MCF 10A (cell line): ENCODE measurements around the gene ELAPOR2. TPM values are rescaled to one million over a fixed set of nuclear protein-coding genes. Genes with fewer than 3 reads are reported as not detected.

Experiments used
- Bru-seq: library from RNA; stranded (reverse); fragments of 400-500 nt; gene quantifications from one replicate; lab custom pipeline; 2021; lab: Mats Ljungman, UMichigan
- BruChase-seq, 2 experiments: library from RNA; stranded (reverse); fragments of 400-500 nt; gene quantifications; one replicate each; lab custom pipeline; 2021; lab: Mats Ljungman, UMichigan
- BruUV-seq: library from RNA; stranded (reverse); fragments of 400-500 nt; replicated peaks from 2 replicates; lab custom pipeline; 2021; lab: Mats Ljungman, UMichigan
- CTCF ChIA-PET: fragments of 300-600 bp; sonication (Branson Sonifier 250); formaldehyde crosslinking; extraction: SDS; loops from one replicate; lab custom pipeline; 2021; ENCODE audit warnings: antibody characterized with exemption, inconsistent platforms; lab: Yijun Ruan, JAX
- POLR2A ChIA-PET: fragments of 300-600, 350-650 bp; sonication (Branson Sonifier 250); formaldehyde crosslinking; extraction: SDS; loops from one replicate; lab custom pipeline; 2020; ENCODE audit warnings: antibody characterized with exemption, inconsistent platforms; lab: Yijun Ruan, JAX
- DNase-seq: peaks from one replicate; pipeline ENCODE4 v3.0.0-alpha.2; 2018; ENCODE audit not compliant: unreplicated experiment
- H3K27ac Mint-ChIP-seq: one replicate; pipeline ENCODE4 v1.8.0; 2022; ENCODE audit warnings: mild to moderate bottlenecking, low read depth, mixed read lengths; ENCODE audit not compliant: unreplicated experiment
- H3K27me3 Mint-ChIP-seq: one replicate; pipeline ENCODE4 v1.8.0; 2022; ENCODE audit warnings: mixed read lengths; ENCODE audit not compliant: insufficient read depth, unreplicated experiment
- H3K36me3 Mint-ChIP-seq: one replicate; pipeline ENCODE4 v1.8.0; 2022; ENCODE audit warnings: mild to moderate bottlenecking, moderate library complexity, mixed read lengths; ENCODE audit not compliant: insufficient read depth, unreplicated experiment
- H3K4me1 Mint-ChIP-seq: one replicate; pipeline ENCODE4 v1.8.0; 2022; ENCODE audit warnings: mixed read lengths; ENCODE audit not compliant: insufficient read depth, unreplicated experiment
- H3K4me3 Mint-ChIP-seq: one replicate; pipeline ENCODE4 v1.8.0; 2022; ENCODE audit warnings: mild to moderate bottlenecking, moderate library complexity, mixed read lengths; ENCODE audit not compliant: unreplicated experiment
- H3K9me3 Mint-ChIP-seq: one replicate; pipeline ENCODE4 v1.8.0; 2022; ENCODE audit warnings: mixed read lengths; ENCODE audit not compliant: unreplicated experiment
- intact Hi-C: fragments of 100-400 bp; cut with micrococcal nuclease; formaldehyde crosslinking; loops from 2 replicates; pipeline ENCODE4 v1.14.1; 2022
- long read RNA-seq: library from polyadenylated mRNA; stranded (forward); transcript quantifications from one replicate; pipeline ENCODE4 v2.0.0, GENCODE V29; 2022
- total RNA-seq: library from RNA; stranded (reverse); gene quantifications from 2 replicates; pipeline ENCODE4 v1.2.3, GENCODE V29; 2022
- TF ChIP-seq, protein P1 (sequence below): fragments of 200-600 bp; IDR thresholded peaks from one replicate; pipeline ENCODE4 v1.8.0; 2022; ENCODE audit warnings: antibody characterized with exemption, mild to moderate bottlenecking; ENCODE audit not compliant: unreplicated experiment

Gene ELAPOR2, protein sequence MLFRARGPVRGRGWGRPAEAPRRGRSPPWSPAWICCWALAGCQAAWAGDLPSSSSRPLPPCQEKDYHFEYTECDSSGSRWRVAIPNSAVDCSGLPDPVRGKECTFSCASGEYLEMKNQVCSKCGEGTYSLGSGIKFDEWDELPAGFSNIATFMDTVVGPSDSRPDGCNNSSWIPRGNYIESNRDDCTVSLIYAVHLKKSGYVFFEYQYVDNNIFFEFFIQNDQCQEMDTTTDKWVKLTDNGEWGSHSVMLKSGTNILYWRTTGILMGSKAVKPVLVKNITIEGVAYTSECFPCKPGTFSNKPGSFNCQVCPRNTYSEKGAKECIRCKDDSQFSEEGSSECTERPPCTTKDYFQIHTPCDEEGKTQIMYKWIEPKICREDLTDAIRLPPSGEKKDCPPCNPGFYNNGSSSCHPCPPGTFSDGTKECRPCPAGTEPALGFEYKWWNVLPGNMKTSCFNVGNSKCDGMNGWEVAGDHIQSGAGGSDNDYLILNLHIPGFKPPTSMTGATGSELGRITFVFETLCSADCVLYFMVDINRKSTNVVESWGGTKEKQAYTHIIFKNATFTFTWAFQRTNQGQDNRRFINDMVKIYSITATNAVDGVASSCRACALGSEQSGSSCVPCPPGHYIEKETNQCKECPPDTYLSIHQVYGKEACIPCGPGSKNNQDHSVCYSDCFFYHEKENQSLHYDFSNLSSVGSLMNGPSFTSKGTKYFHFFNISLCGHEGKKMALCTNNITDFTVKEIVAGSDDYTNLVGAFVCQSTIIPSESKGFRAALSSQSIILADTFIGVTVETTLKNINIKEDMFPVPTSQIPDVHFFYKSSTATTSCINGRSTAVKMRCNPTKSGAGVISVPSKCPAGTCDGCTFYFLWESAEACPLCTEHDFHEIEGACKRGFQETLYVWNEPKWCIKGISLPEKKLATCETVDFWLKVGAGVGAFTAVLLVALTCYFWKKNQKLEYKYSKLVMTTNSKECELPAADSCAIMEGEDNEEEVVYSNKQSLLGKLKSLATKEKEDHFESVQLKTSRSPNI
- 16.3 and 21.3 TPM in 2 replicates for total RNA-seq
- Bru-seq, nascent RNA: percentile 70 among the genes with signal in this experiment
- percentile 53 among the genes with signal in this experiment for BruChase-seq, experiment 1, labeled RNA remaining after a 6-hour chase
- BruChase-seq, experiment 2, labeled RNA remaining after a 2-hour chase: percentile 58 among the genes with signal in this experiment
- long read RNA-seq, full-length matches to known transcripts: 1 of 28 reads
- long read RNA-seq, partial matches to known transcripts: 7 of 28 reads
- long read RNA-seq, other reads (novel, unspliced or antisense): 20 of 28 reads

DNA sequence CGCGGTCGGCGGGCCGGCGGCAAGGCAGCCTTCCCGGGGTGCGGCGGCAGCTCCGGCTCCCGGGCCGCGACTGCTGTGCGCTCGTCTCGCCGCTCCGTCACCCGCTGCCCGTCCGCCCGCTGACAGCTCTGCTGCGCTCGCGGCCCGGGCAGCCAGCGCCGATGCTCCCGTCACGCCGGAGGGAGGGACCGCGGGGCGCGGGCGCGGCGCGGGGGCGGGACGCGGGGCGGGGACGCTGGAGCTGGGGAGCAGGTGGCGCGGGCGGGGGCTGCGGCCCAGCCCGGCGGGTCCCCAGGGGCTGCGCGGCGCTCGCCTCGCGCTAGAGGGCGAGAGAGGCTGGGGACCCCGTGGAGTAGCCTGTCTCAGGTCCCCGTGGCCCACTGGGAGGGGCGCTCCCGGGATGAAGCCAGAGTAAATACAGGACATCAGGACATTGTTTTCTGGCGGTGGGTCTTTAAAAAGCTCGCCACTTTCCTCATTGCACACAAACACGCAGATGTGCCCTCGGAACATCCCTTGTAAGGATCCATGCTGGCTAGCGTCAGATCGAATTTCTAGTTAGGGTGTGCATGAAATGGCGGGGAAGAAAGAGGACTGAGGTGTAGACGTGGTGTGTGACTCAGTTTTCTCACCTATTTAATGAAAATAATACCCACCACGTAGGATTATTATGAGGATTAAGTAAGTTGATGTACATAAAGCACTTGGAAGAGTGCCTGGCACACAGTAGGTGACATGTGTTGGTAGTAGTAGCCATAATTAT lies at the start of gene ELAPOR2:
TSS of gene ELAPOR2 (minus strand) at position 130 of the 763 bp plus-strand sequence. CDS start 141 bp downstream, outside the sequence.
- TF ChIP-seq, protein P1, sequence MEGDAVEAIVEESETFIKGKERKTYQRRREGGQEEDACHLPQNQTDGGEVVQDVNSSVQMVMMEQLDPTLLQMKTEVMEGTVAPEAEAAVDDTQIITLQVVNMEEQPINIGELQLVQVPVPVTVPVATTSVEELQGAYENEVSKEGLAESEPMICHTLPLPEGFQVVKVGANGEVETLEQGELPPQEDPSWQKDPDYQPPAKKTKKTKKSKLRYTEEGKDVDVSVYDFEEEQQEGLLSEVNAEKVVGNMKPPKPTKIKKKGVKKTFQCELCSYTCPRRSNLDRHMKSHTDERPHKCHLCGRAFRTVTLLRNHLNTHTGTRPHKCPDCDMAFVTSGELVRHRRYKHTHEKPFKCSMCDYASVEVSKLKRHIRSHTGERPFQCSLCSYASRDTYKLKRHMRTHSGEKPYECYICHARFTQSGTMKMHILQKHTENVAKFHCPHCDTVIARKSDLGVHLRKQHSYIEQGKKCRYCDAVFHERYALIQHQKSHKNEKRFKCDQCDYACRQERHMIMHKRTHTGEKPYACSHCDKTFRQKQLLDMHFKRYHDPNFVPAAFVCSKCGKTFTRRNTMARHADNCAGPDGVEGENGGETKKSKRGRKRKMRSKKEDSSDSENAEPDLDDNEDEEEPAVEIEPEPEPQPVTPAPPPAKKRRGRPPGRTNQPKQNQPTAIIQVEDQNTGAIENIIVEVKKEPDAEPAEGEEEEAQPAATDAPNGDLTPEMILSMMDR: peak; percentile 12
- Mint-ChIP-seq H3K27me3 (peaks cover 17% of the 10 kb centered on the region), H3K9me3 (no peaks in the 10 kb centered on the region), H3K27ac (no peak within 1 kb of the TSS), H3K4me1 (peaks cover 9% of the 10 kb centered on the region), H3K4me3 (peak within 1 kb of the TSS; percentile 69), H3K36me3 (no peaks in the 10 kb centered on the region)
- POLR2A ChIA-PET: interaction anchor here (1.3 to 3.3 kb wide), 3 partner anchors 21 to 127 kb away, joined by 8 to 13 read pairs (median 9); partner anchors contain the start of gene DMTF1
- intact Hi-C loops: loop anchor here (5.0 kb wide), 2 partner anchors 93 to 122 kb away; partner anchors contain the start of gene DMTF1
- CTCF ChIA-PET: interaction anchor here (0.6 to 2.5 kb wide), 6 partner anchors 13 to 158 kb away, joined by 3 to 11 read pairs (median 4); no protein-coding TSS in a partner anchor
- peak; percentile 41 for DNase-seq
- BruUV-seq: no TSS peak

DNA sequence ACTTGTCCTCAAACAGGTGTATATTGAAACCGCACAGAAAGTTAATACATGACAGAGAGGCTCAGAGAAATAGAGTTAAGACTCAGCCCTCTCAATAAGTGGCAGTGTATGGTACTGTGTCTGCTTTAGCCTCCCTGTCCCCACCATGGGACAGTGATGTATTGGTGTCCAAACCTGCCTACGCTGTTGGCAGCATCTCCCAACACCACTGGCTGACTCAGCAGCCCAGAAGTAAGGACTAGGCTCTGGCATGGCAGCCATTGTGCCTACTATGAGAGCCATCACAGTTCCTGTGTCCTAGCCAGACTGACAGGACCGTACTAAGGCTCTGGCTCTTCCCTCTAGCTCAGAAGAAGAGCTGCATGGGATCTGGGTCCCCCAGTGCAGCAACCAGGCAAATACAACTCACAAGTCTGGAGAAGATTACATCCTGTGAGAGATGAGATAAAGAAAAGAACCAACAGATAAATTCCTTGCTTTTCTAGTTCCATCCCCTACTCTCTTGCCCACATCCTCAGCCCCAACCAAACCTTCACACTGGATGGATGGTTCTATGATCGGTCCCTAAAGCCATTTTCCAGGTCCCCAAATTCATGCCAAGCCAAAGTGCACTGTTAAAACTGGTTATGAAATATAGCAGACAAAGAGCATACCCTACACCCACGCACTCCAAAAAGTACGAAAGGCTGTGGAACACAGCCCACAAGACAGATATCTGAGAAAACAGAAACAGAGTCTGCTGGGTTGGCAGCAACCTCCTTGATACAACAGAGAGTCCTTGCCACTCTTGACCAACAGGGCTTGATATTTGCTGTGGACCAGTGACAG lies 48.7 kb upstream of the ELAPOR2 start:
- ChIA-PET CTCF (interaction anchor here (1.0 kb wide), 1 partner anchor 46 kb away, joined by 5 read pairs; no protein-coding TSS in a partner anchor), POLR2A (interaction anchor here (0.8 kb wide), 1 partner anchor 20 kb away, joined by 3 read pairs; no protein-coding TSS in a partner anchor)
- no peaks in the 10 kb centered on the region for H3K36me3 Mint-ChIP-seq
- no peak overlapping the region for H3K27ac Mint-ChIP-seq
- H3K4me1 Mint-ChIP-seq: no peaks in the 10 kb centered on the region
- peaks cover 37% of the 10 kb centered on the region for H3K27me3 Mint-ChIP-seq
- H3K4me3 Mint-ChIP-seq: no peak overlapping the region
- no peak for DNase-seq
- H3K9me3 Mint-ChIP-seq: peaks cover 11% of the 10 kb centered on the region
- TF ChIP-seq, protein P1: no peak
- intact Hi-C loops: no loop called here
- BruUV-seq: no TSS peak

DNA sequence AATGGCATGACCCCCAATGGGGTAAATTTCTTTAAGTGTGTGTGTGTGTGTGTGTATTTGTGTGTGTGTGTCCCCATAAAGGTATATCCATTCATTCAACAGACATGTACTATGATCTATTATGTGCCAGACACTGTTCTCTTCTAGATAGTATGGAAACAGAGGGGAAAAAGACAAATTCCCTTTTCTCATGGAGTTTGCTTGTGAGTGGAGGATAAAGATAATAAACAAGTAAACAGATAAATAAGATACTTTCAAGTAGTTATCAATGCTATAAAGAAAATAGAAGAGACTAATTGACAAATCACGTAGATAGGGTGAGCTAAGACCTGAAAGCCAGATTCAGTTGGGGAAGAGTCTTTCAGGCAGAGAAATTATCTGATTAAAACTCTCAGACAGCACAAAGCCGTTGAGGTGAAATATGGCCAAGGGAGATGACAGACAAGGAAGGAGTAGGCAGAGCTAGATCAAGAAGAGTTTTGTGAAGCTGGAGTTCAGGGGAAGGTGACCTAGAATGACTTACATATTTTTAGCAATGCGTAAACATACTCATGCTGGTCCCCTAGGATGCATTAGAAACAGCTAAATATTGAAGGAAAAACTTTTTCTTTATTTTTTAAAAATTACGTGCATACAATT lies 47.6 kb upstream of the ELAPOR2 start:
- TF ChIP-seq, protein P1: no peak
- H3K9me3 Mint-ChIP-seq: peaks cover 11% of the 10 kb centered on the region
- ChIA-PET CTCF (interaction anchor here (1.0 to 1.3 kb wide), 2 partner anchors 43 to 45 kb away, joined by 3 to 5 read pairs; no protein-coding TSS in a partner anchor), POLR2A (interaction anchor here (0.8 kb wide), 1 partner anchor 19 kb away, joined by 3 read pairs; no protein-coding TSS in a partner anchor)
- H3K4me3 Mint-ChIP-seq: no peak overlapping the region
- peaks cover 37% of the 10 kb centered on the region for H3K27me3 Mint-ChIP-seq
- H3K27ac Mint-ChIP-seq: no peak overlapping the region
- intact Hi-C loops: no loop called here
- no TSS peak for BruUV-seq
- no peaks in the 10 kb centered on the region for H3K36me3 Mint-ChIP-seq
- DNase-seq: no peak
- no peaks in the 10 kb centered on the region for H3K4me1 Mint-ChIP-seq
